Measurements from ENCODE around the gene GOLGA8B.
"Not testable (repeated sequence)": the region's sequence is repeated elsewhere in the genome, so short reads cannot be mapped to it uniquely, and the experiment has no call there.

The GOLGA8B gene

DNA sequence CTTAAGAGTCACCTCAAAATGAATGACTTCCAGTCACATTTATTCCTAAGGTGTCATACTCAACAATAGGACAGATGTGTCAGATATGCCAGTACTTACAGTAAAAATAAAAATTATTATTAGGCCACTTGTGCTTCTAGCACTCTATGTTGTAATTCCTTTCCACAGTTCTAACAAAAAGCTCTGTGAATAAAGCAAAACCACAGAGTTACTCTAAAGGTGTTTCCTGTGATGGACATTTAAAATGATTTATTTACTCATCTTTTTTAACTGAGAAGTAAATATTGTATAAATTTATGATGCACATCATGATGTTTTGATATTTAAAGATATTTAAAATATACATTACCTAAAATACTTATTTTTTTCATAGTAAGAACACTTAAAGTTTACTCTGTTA lies 13.9 kb upstream of the GOLGA8B start:
- FAIRE-seq = peak; percentile 50

- no peak for FAIRE-seq
Observed at GRCh38 chr15:34594361-34594760, 10.9 kb upstream of the GOLGA8B start.

- FAIRE-seq = no peak
Observed at GRCh38 chr15:34591306-34591705, 7.9 kb upstream of the GOLGA8B start.

- FAIRE-seq = peak; percentile 82
Observed at GRCh38 chr15:34588046-34588674, 4.7 kb upstream of the GOLGA8B start.

- FAIRE-seq = not testable (repeated sequence)
Observed at GRCh38 chr15:34585966-34586365, 2.5 kb upstream of the GOLGA8B start.

DNA sequence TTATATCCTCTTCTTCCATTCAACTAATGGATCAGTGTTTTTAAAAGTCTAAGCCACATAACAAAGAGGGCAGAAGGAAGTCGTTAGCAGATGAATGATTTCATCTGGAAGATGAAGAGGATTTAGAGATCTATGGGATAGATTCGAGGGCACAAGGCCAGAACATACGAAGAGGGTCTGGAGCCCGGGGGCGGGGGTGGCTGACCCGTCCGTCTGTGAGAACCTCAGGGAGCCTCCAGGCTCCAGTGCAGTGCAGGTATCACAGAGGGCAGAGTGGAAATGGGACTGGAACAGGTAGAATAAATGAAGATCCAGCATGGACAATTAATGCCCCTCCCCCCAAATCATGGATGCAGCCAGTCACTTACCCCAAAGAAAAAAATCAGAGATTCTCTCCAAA lies 1.5 kb upstream of the GOLGA8B start:
- no peak for FAIRE-seq

DNA sequence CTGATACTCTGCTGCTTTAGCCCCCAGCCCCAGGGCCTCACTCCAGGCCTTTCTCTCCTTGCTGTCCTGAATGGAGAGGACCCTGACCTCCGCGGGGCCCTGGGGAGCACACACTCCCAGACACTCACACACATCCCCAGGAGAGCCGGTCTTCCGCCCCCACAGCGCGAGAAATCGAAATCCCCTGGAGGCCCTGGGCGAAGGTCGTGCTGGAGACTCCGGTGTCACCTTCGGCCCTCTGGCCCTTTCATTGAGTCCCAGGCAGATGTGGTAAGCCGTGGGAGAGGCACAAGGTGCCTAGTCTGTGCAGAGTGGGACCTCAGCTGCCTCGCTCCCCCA lies 848 bp upstream of the GOLGA8B start:
- no peak for FAIRE-seq

DNA sequence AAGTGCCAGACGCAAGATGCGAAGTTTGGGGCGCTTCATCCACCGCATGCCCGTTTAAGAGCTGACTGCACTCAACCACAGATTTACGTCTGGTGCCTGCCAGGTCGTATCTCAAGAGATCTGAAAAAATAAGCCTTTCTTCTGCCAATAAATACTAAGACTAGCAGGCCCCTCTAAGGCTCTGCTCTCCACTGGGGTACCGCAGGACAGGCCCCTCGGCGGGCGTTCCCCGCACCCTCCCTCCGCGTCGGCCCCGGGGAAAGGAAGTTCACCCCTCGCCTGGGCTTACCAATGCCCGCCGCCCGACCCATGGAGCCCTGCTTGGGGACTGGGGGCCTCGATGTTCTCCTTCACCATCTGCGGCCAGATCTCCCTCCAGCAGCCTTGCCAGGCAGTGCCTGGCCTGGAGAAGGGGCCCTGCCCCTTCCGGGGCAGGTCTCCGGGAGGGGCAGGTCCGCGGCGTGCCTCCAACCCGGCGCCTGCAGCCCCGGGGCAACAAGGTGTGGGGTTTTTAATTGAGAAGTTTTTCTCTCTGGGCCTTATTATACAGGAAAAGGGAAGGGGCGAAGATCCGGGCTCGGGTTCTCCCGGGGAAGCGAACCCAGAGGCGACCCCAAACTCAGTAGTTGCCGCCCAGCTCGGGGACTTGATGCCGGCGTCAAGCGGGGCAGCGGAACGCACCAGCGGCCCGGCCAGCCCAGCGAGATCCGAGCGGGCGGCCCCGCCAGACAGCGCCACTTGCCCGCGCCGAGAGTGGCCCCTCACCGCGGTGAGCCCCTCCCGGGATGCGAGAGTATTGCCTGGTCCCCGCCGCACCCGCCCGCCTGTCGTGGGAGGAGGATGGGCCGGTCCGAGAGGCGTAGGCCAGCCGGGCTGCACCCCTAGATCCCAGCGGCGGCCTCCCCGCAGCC lies 735 bp downstream of the GOLGA8B start:
- no peak for FAIRE-seq

- not testable (repeated sequence) for FAIRE-seq
Observed at GRCh38 chr15:34581687-34582460, 1.6 kb downstream of the GOLGA8B start.

- no peak for FAIRE-seq
Observed at GRCh38 chr15:34581043-34581365, 2.4 kb downstream of the GOLGA8B start.

GRCh38 chr15:34580251-34581042 lies 3.0 kb downstream of the GOLGA8B start:
- not testable (repeated sequence) for FAIRE-seq

DNA sequence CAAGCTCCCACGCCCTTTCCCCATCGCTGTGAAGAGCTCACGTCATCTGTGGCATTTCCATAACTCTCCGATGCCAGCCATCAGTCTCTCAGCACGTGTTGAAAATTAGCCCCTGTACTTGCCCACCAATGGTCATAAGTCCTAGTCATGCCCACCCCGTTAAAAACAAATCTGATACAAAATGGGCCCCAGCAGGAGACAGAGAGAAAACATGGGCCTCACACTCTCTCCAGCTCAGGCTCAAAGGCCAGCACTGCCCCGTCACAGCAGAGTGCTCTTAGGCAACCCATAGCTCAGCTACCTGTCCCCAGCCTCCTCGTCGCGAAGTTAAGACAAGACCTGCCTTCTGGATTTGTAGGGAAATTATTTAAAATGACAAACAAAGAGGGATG lies 5.2 kb downstream of the GOLGA8B start:
- FAIRE-seq = no peak

DNA sequence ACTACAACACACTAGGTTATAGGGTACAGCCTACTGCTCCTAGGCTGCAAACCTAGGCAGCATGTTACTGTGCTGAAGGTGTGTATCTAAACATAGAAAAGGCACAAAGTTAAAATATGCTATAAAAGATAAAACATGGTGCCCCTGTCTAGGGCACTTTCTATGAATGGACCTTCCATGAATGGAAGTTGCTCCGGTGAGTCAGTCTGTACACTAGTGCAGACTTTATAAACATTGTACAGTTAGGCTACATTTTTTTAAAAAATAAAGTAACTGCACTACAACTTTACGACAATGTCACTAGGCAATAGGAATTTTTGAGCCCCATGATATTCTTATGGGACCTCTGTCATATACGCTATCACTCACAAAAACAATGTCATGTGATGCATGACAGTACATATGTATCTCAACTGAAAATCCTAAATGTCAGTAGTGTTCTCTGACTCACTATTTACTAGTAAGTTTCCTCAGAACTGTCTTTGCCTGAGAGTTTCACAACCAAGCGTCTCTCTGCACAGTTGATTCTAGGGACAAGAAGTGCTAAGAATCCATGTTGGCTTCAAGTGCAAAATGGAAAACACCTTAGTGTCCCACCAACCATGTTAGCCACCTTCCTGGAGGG lies 5.7 kb downstream of the GOLGA8B start:
- not testable (repeated sequence) for FAIRE-seq

DNA sequence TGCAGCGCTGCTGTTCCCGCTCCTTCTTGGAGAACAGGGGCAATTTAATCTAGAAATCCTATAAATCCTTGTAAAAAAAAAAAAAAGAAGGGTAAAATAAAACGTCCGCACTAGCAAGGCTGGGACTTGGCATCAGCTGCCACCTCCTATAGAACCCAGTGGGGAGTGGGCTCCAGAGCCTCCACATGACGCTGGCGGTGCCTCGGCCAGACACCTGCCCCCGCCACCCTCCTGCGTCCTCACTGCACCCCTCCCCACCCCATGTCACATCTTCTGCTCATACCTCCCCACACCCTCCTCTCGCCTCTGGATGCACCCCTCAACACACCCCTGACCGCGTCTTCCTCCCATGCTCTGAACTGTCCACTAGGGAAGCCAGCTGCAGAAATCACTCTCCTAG lies 8.4 kb downstream of the GOLGA8B start:
- FAIRE-seq = not testable (repeated sequence)

DNA sequence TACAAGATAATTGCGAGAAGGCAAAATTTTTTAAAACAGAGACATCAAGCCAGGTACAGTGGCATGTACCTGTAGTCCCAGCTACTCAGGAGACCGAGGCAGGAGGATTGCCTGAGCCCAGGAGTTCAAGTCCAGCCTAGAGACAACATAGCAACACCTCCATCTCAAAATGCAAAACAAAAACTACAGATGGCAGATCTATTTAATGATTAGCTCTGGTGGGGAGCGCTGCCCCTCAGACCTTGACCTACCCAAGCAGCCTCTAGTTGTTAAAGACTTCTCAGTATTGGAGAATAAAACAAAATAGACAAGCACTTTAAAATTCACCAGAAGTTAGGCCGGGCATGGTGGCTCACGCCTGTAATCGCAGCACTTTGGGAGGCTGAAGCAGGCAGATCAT lies 10.5 kb downstream of the GOLGA8B start:
- not testable (repeated sequence) for FAIRE-seq

GRCh38 chr15:34572019-34572641 lies 11.3 kb downstream of the GOLGA8B start:
- not testable (repeated sequence) for FAIRE-seq

DNA sequence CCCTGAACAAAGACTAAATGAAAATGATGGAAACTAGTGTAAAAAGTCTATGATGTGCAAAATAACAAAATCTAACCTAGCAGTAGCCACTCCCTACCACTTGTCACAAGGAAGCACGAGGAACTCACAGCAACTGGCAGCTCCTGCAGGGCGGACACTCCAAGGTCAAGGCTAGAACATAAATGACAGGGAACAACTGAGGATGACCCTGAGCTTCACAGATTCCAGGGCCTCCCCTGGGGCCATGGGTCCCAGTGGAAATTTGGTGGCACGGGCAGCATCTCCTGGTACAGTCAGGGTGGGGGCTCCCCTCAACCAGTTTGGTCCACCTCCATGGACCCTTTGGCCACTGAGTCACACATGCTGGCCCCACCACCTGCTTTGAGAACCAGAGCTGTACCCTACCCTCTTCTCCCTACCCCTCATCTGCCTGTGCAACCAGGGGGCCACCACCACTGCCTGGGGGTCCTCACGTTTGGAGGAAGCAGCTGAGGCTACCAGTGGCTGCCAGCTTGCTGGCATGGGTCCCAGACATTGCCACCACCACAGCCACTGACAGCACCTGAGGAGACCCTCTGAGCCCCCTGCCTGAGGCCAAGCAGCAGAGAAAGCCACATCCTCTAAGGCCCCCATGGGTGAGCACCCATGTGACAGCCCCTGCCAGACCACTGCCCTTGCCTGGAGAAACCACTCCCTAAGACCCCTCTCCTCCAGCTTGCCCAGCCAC lies 13.6 kb downstream of the GOLGA8B start:
- not testable (repeated sequence) for FAIRE-seq

GRCh38 chr15:34567174-34567573 lies 16.3 kb downstream of the GOLGA8B start:
- not testable (repeated sequence) for FAIRE-seq

GRCh38 chr15:34564711-34565110 lies 18.7 kb downstream of the GOLGA8B start:
- FAIRE-seq = not testable (repeated sequence)

- FAIRE-seq = not testable (repeated sequence)
Observed at GRCh38 chr15:34560814-34561213, 22.6 kb downstream of the GOLGA8B start.

- not testable (repeated sequence) for FAIRE-seq
Observed at GRCh38 chr15:34559764-34560163, 23.7 kb downstream of the GOLGA8B start.
